Osteoblast (primary cell): Measurements from ENCODE around the gene EML3. TPM values are rescaled to one million over a fixed set of nuclear protein-coding genes. Genes with fewer than 3 reads are reported as not detected.

Experiments used
- DNase-seq: peaks from one replicate; pipeline ENCODE4 v3.0.0; 2011; ENCODE audit warnings: low spot score, mixed read lengths; ENCODE audit not compliant: insufficient read length; ENCODE audit errors: missing footprints
- H2AFZ ChIP-seq: 2 replicates; pipeline ENCODE4 v1.6.0; 2011; ENCODE audit warnings: mild to moderate bottlenecking, low read length
- H3K27ac ChIP-seq: 2 replicates; pipeline ENCODE4 v1.5.1; 2011; ENCODE audit warnings: mild to moderate bottlenecking, low read depth, low read length, moderate library complexity
- H3K27me3 ChIP-seq: 2 replicates; pipeline ENCODE4 v1.6.0; 2012; ENCODE audit warnings: mild to moderate bottlenecking, control low read depth, inconsistent platforms, low read length, moderate library complexity; ENCODE audit not compliant: insufficient read depth
- H3K36me3 ChIP-seq: 2 replicates; pipeline ENCODE4 v1.5.1; 2011; ENCODE audit warnings: mild to moderate bottlenecking, low read length, control low read depth, moderate library complexity; ENCODE audit not compliant: insufficient read depth
- H3K4me1 ChIP-seq: 2 replicates; pipeline ENCODE4 v1.5.1; 2011; ENCODE audit warnings: mild to moderate bottlenecking, low read length, control low read depth, moderate library complexity; ENCODE audit not compliant: insufficient read depth
- H3K4me2 ChIP-seq: 2 replicates; pipeline ENCODE4 v1.6.0; 2011; ENCODE audit warnings: mild to moderate bottlenecking, low read length; ENCODE audit not compliant: insufficient read depth
- H3K4me3 ChIP-seq: fragments of 200-600 bp; sonication (generic); 3 replicates; pipeline ENCODE4 v1.5.1; 2012; ENCODE audit warnings: mild to moderate bottlenecking, low read length, inconsistent platforms; ENCODE audit not compliant: insufficient read depth
- H3K79me2 ChIP-seq: 2 replicates; pipeline ENCODE4 v1.6.0; 2012; ENCODE audit warnings: mild to moderate bottlenecking, low read length, control low read depth, inconsistent platforms; ENCODE audit not compliant: insufficient read depth
- H3K9me3 ChIP-seq: 2 replicates; pipeline ENCODE4 v1.5.1; 2011; ENCODE audit warnings: low read depth, low read length, control low read depth
- H4K20me1 ChIP-seq: 2 replicates; pipeline ENCODE4 v1.6.0; 2012; ENCODE audit warnings: mild to moderate bottlenecking, low read length, control low read depth; ENCODE audit not compliant: insufficient read depth
- total RNA-seq: library from RNA; depleted of rRNA; stranded (reverse); fragments of >200 nt; gene quantifications from 2 replicates; pipeline ENCODE4 v1.2.3, GENCODE V29; 2012
- TF ChIP-seq, protein P1 (sequence below): IDR thresholded peaks from 2 replicates; pipeline ENCODE4 v1.5.1; 2011; ENCODE audit warnings: mild to moderate bottlenecking, low read depth, low read length, moderate library complexity; ENCODE audit errors: extremely low read depth

The EML3 gene
- total RNA-seq, 1 donor = 26.4 TPM

DNA sequence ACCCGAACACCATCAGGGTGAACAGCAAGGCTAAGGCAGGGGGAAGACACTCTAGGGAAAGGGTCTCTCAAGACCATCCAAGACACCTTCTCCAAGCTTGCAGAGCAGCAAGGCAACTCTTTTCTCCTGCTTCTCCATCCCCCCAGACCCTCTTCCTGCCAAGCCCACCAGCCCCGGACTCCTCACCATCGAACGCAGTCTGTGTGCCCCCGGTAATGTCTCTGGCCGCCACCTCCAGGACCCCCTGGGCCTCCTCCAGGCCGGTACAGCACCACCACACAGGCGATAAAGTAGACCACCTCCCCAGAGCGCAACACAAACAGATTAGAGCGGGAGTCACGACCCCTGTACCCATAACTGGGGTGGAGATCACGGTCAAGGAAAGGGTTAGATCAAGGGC is 3.8 kb downstream of the EML3 start:
- Histone ChIP-seq H3K27ac (no peak overlapping the region), H4K20me1 (peaks cover 2% of the 10 kb centered on the region), H3K27me3 (no peaks in the 10 kb centered on the region), H3K4me3 (no peak overlapping the region), H3K4me2 (no peak overlapping the region), H2AFZ (no peak overlapping the region), H3K9me3 (no peaks in the 10 kb centered on the region), H3K79me2 (peaks cover 11% of the 10 kb centered on the region), H3K4me1 (peaks cover 11% of the 10 kb centered on the region), H3K36me3 (peaks cover 41% of the 10 kb centered on the region)
- TF ChIP-seq, protein P1, sequence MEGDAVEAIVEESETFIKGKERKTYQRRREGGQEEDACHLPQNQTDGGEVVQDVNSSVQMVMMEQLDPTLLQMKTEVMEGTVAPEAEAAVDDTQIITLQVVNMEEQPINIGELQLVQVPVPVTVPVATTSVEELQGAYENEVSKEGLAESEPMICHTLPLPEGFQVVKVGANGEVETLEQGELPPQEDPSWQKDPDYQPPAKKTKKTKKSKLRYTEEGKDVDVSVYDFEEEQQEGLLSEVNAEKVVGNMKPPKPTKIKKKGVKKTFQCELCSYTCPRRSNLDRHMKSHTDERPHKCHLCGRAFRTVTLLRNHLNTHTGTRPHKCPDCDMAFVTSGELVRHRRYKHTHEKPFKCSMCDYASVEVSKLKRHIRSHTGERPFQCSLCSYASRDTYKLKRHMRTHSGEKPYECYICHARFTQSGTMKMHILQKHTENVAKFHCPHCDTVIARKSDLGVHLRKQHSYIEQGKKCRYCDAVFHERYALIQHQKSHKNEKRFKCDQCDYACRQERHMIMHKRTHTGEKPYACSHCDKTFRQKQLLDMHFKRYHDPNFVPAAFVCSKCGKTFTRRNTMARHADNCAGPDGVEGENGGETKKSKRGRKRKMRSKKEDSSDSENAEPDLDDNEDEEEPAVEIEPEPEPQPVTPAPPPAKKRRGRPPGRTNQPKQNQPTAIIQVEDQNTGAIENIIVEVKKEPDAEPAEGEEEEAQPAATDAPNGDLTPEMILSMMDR = no peak
- no peak for DNase-seq

DNA sequence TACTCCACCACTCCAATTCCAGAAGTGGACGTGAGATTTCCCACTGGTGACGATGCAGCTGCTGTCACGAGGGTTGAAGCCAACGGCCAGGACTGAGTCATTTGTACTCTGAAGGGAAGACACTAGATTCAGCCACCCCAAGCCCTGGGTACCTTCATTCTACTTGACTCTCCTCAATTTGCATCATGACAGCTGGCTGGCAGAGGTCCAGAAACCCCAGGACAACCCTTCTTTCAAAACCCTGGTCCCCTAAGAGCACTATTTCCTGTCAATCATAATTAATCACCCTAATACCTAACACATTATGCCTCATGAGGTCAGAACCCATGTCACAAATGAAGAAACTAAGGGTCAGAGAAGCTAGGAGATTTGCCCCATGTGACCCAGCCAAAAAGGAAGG is 4.9 kb downstream of the EML3 start:
- DNase-seq = no peak

DNA sequence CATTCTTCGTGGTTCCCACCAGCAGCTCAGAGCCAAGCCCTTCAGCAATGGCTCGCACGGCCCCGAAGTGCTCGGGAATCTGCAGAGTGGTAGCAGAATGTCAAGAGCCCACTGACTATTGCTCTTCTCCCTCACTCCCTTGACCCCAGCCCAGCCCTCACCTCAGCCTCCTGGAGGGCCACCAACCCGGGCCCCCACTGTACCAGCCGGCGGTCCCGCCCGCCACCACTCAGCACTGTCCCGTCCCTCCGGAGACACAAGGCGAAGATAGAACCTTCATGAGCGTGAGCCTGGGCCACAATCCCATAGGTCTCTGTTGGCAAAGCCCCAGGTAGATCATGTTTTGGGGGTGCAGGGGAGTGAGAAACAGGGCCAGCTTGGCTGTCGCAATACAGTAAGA is 6.7 kb downstream of the EML3 start:
- H3K36me3 ChIP-seq = peaks cover 49% of the 10 kb centered on the region
- TF ChIP-seq, protein P1 = no peak
- no peak for DNase-seq

More for the DNA sequence above, 4.9 kb downstream of the EML3 start:
- Histone ChIP-seq H3K27ac (no peak overlapping the region), H3K27me3 (no peaks in the 10 kb centered on the region), H3K4me3 (no peak overlapping the region), H3K4me1 (peaks cover 12% of the 10 kb centered on the region), H3K9me3 (no peaks in the 10 kb centered on the region), H3K79me2 (peaks cover 11% of the 10 kb centered on the region), H3K4me2 (no peak overlapping the region), H2AFZ (no peak overlapping the region), H3K36me3 (peaks cover 49% of the 10 kb centered on the region), H4K20me1 (peaks cover 2% of the 10 kb centered on the region)
- TF ChIP-seq, protein P1 = no peak

DNA sequence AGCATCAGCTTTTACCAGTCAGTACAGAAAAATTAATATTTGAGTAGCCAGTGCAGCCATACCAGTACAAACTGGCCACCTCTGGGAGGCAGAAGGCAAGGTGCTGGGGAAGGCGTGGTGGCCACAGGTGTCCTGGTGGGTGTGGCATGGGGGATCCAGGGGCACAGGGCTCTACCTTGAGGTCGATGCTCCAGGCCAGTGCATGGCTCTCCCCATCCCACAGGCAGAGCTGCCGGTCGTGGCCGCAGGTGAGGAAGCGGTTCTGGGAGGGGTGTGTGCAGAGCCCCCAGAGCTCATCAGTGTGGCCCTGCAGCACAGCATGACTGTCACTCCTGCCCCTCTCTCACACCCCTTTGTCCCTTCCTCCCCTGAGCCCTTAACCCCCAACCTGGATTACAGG is 7.1 kb downstream of the EML3 start:
- DNase-seq = no peak
- TF ChIP-seq, protein P1 = no peak
- no peak overlapping the region for H3K27ac ChIP-seq
- no peak overlapping the region for H3K4me2 ChIP-seq
- H3K27me3 ChIP-seq = no peaks in the 10 kb centered on the region
- no peak overlapping the region for H3K4me3 ChIP-seq
- H3K79me2 ChIP-seq = peaks cover 12% of the 10 kb centered on the region
- no peaks in the 10 kb centered on the region for H3K9me3 ChIP-seq
- peaks cover 10% of the 10 kb centered on the region for H3K4me1 ChIP-seq
- H2AFZ ChIP-seq = no peak overlapping the region
- H3K36me3 ChIP-seq = peaks cover 45% of the 10 kb centered on the region
- peaks cover 6% of the 10 kb centered on the region for H4K20me1 ChIP-seq

More for the DNA sequence above, 6.7 kb downstream of the EML3 start:
- no peak overlapping the region for H3K4me2 ChIP-seq
- no peak overlapping the region for H3K27ac ChIP-seq
- H3K9me3 ChIP-seq = no peaks in the 10 kb centered on the region
- peaks cover 11% of the 10 kb centered on the region for H3K79me2 ChIP-seq
- no peak overlapping the region for H2AFZ ChIP-seq
- H4K20me1 ChIP-seq = peaks cover 2% of the 10 kb centered on the region
- peaks cover 9% of the 10 kb centered on the region for H3K4me1 ChIP-seq
- no peak overlapping the region for H3K4me3 ChIP-seq
- no peaks in the 10 kb centered on the region for H3K27me3 ChIP-seq
